ENCODE data around the gene SNRPD1.
"Not testable (repeated sequence)": the region's sequence is repeated elsewhere in the genome, so short reads cannot be mapped to it uniquely, and the experiment has no call there.

SNRPD1 gene

DNA sequence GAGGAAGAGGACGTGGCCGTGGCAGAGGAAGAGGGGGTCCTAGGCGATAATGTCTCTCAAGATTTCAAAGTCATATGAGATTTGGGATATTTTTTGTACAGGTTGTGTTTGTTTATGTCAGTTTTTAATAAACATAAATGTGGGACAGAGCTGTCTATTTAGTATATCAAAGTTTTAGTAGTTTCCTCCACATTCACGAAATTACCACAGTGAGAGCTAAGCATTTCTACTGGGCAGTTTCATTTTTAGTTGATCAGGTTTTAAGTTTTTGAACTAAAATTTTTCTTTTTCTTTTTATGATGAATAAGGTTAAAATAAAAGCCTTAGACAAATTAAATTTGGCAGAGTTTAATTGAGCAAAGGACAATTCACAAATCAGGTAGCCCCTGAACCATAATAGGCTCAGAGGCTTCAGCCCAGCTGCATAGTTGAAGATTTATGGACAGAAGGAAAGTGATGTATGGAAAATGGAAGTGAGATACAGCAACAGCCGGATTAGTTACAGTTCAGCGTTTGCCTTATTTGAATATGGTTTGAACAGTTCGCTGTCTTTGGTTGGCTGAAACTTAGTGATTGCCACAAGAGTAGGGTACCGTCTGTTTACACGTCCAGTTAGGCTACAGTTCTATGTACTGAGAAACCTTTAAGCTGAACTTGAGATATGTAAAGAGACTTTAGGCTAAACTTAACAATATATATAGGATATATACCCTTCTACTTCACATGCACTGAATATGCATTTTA lies 17.1 kb downstream of the SNRPD1 start:
- TF ChIP-seq, protein P1, sequence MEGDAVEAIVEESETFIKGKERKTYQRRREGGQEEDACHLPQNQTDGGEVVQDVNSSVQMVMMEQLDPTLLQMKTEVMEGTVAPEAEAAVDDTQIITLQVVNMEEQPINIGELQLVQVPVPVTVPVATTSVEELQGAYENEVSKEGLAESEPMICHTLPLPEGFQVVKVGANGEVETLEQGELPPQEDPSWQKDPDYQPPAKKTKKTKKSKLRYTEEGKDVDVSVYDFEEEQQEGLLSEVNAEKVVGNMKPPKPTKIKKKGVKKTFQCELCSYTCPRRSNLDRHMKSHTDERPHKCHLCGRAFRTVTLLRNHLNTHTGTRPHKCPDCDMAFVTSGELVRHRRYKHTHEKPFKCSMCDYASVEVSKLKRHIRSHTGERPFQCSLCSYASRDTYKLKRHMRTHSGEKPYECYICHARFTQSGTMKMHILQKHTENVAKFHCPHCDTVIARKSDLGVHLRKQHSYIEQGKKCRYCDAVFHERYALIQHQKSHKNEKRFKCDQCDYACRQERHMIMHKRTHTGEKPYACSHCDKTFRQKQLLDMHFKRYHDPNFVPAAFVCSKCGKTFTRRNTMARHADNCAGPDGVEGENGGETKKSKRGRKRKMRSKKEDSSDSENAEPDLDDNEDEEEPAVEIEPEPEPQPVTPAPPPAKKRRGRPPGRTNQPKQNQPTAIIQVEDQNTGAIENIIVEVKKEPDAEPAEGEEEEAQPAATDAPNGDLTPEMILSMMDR (conservative IDR thresholded peaks at IDR 0.05; ENCODE audit: low read depth, low read length): no peak
- H3K4me3 ChIP-seq (ENCODE audit: low read length): no peak overlapping the region
- no peak for DNase-seq (ENCODE audit: low read depth)

DNA sequence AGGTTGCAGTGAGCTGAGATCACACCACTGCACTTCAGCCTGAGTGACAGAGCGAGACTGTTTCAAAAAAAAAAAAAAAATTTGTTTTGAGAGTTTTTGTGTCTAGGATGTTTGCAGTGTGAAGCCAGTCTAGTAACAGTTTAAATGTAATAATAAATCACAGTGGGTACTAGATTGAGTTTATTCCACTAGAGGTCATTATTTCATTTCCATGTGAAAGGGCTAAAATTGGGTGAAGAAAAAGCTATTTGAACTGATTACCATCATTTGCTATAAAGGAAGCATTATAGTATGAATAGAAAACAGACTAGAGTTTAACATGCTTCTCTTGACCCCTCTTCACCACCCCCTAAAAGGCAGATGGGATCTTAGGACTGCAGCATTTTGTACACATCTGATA lies 20.3 kb downstream of the SNRPD1 start:
- H3K4me3 ChIP-seq (ENCODE audit: low read length): no peak overlapping the region
- DNase-seq (ENCODE audit: low read depth): no peak
- TF ChIP-seq, protein P1 (conservative IDR thresholded peaks at IDR 0.05; ENCODE audit: low read depth, low read length): no peak

GRCh38 chr18:21634588-21635199 lies 22.6 kb downstream of the SNRPD1 start:
- DNase-seq (ENCODE audit: low read depth): no peak
- no peak overlapping the region for H3K4me3 ChIP-seq (ENCODE audit: low read length)
- TF ChIP-seq, protein P1 (conservative IDR thresholded peaks at IDR 0.05; ENCODE audit: low read depth, low read length): no peak

GRCh38 chr18:21636769-21637168 lies 24.7 kb downstream of the SNRPD1 start:
- TF ChIP-seq, protein P1 (conservative IDR thresholded peaks at IDR 0.05; ENCODE audit: low read depth, low read length): no peak
- no peak overlapping the region for H3K4me3 ChIP-seq (ENCODE audit: low read length)
- no peak for DNase-seq (ENCODE audit: low read depth)

GRCh38 chr18:21638822-21639221 lies 26.7 kb downstream of the SNRPD1 start:
- TF ChIP-seq, protein P1 (conservative IDR thresholded peaks at IDR 0.05; ENCODE audit: low read depth, low read length): no peak
- no peak for DNase-seq (ENCODE audit: low read depth)
- H3K4me3 ChIP-seq (ENCODE audit: low read length): no peak overlapping the region

DNA sequence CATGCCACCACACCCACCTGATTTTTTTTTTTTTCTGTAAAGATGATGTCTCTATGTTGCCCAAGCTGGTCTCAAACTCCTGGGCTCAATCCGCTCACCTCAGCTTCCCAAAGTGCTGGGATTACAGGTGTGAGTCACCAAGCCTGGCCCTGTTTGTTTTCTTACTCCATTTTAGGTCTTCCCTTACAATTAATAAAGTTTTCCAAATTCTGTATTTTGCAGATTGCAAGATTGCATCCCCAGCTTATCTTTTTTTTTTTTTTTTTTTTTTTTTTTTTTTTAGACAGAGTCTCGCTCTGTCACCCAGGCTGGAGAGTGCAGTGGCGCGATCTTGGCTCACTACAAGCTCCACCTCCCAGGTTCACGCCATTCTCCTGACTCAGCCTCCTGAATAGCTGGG lies 28.3 kb downstream of the SNRPD1 start:
- H3K4me3 ChIP-seq (ENCODE audit: low read length); DNase-seq (ENCODE audit: low read depth): not testable (repeated sequence)

DNA sequence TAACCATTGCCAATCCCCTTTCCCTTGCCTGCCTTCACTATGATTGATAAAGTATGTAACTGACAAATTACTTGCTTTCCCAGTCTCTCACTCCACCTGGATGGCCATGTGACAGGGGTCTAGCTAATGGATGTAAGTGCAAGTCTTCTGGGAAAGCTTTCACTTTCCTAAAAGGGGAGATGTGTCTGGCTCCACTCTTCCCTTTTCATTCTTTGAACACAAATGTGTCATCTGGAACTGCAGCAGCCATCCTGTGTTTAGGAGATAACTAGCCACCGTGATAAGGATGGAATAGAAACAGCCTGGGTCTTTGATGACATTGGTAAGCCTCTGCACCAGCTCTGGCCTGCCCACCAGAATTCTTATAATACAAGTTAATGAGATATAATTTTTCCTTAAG lies 38.2 kb downstream of the SNRPD1 start:
- TF ChIP-seq, protein P1 (conservative IDR thresholded peaks at IDR 0.05; ENCODE audit: low read depth, low read length): no peak
- no peak overlapping the region for H3K4me3 ChIP-seq (ENCODE audit: low read length)

More for the DNA sequence above, 38.2 kb downstream of the SNRPD1 start:
- DNase-seq (ENCODE audit: low read depth): no peak
